ENCODE results near the gene MIA2. TPM values are rescaled to one million over a fixed set of nuclear protein-coding genes. Genes with fewer than 3 reads are reported as not detected.

MIA2 gene
- total RNA-seq, 2 donors from 2014 or later: 41.8 to 61.8 TPM

- peak overlapping the region; percentile 88 to 93 for H3K9ac ChIP-seq (ENCODE audit: low read depth in 2 of 2, low read length in 2 of 2)
- H3K27me3 ChIP-seq: no peaks in the 10 kb centered on the region
- DNase-seq: no peak
- peak overlapping the region; percentile 96 for H3K27ac ChIP-seq
- peak overlapping the region; percentile 96 for H3K4me3 ChIP-seq
- H3K36me3 ChIP-seq: no peaks in the 10 kb centered on the region
- no peak for TF ChIP-seq CTCF (IDR thresholded peaks at IDR 0.05)
- no peaks in the 10 kb centered on the region for H3K9me3 ChIP-seq
- H3K4me1 ChIP-seq: no peaks in the 10 kb centered on the region
- intact Hi-C loops (cut with DNase I): loop anchor here (5.0 kb wide), 2 partner anchors 164 to 264 kb away; no protein-coding TSS in a partner anchor
These were observed 197.2 kb downstream of the MIA2 start for GRCh38 chr14:39430762-39431415.

- no peaks in the 10 kb centered on the region for H3K4me1 ChIP-seq
- peak; percentile 55 for DNase-seq
- H3K27me3 ChIP-seq: no peaks in the 10 kb centered on the region
These were observed 197.9 kb downstream of the MIA2 start for GRCh38 chr14:39431416-39432178.

GRCh38 chr14:39432179-39432618, 198.5 kb downstream of the MIA2 start, which contains the start of gene FBXO33:
Gene FBXO33 (minus strand): TSS chr14:39432433. CDS start chr14:39432162, 271 bp downstream.
- Histone ChIP-seq H3K27me3 (no peaks in the 10 kb centered on the region), H3K27ac (peak within 1 kb of the TSS; percentile 96), H3K9me3 (no peaks in the 10 kb centered on the region), H3K4me3 (peak within 1 kb of the TSS; percentile 96), H3K4me1 (no peaks in the 10 kb centered on the region), H3K9ac (ENCODE audit: low read depth in 2 of 2, low read length in 2 of 2) (peak within 1 kb of the TSS; percentile 88 to 93), H3K36me3 (no peaks in the 10 kb centered on the region)
- no peak for TF ChIP-seq CTCF (IDR thresholded peaks at IDR 0.05)
- intact Hi-C loops (cut with DNase I): loop anchor here (5.0 kb wide), 2 partner anchors 165 to 265 kb away; no protein-coding TSS in a partner anchor
- DNase-seq: peak; percentile 96

More at GRCh38 chr14:39431416-39432178, 197.9 kb downstream of the MIA2 start:
- Histone ChIP-seq H3K9ac (ENCODE audit: low read depth in 2 of 2, low read length in 2 of 2) (peak overlapping the region; percentile 88 to 93), H3K36me3 (no peaks in the 10 kb centered on the region), H3K27ac (peak overlapping the region; percentile 96), H3K4me3 (peak overlapping the region; percentile 96), H3K9me3 (no peaks in the 10 kb centered on the region)
- intact Hi-C loops (cut with DNase I): loop anchor here (5.0 kb wide), 2 partner anchors 164 to 264 kb away; no protein-coding TSS in a partner anchor
- no peak for TF ChIP-seq CTCF (IDR thresholded peaks at IDR 0.05)

GRCh38 chr14:39432619-39433451, 199.1 kb downstream of the MIA2 start:
- Histone ChIP-seq H3K4me3 (peak overlapping the region; percentile 96), H3K9me3 (no peaks in the 10 kb centered on the region), H3K4me1 (no peaks in the 10 kb centered on the region), H3K9ac (ENCODE audit: low read depth in 2 of 2, low read length in 2 of 2) (peak overlapping the region; percentile 81 to 87), H3K27me3 (no peaks in the 10 kb centered on the region), H3K27ac (peak overlapping the region; percentile 96), H3K36me3 (no peaks in the 10 kb centered on the region)
- peak; percentile 93 for DNase-seq
- no peak for TF ChIP-seq CTCF (IDR thresholded peaks at IDR 0.05)
- intact Hi-C loops (cut with DNase I): loop anchor here (5.0 kb wide), 2 partner anchors 166 to 266 kb away; no protein-coding TSS in a partner anchor

- no peak for DNase-seq
- H3K27me3 ChIP-seq: no peaks in the 10 kb centered on the region
- no peaks in the 10 kb centered on the region for H3K36me3 ChIP-seq
- peak overlapping the region; percentile 96 for H3K27ac ChIP-seq
- no peak for TF ChIP-seq CTCF (IDR thresholded peaks at IDR 0.05)
- peak overlapping the region; percentile 81 to 87 for H3K9ac ChIP-seq (ENCODE audit: low read depth in 2 of 2, low read length in 2 of 2)
- no peaks in the 10 kb centered on the region for H3K4me1 ChIP-seq
- intact Hi-C loops (cut with DNase I): loop anchor here (5.0 kb wide), 2 partner anchors 166 to 266 kb away; no protein-coding TSS in a partner anchor
- no peaks in the 10 kb centered on the region for H3K9me3 ChIP-seq
- H3K4me3 ChIP-seq: peak overlapping the region; percentile 96
These were observed 199.7 kb downstream of the MIA2 start for GRCh38 chr14:39433452-39433813.
